NCI-H1105 (cell line): Measurements from ENCODE around the gene CPSF2.
"Not testable (repeated sequence)": the region's sequence is repeated elsewhere in the genome, so short reads cannot be mapped to it uniquely, and the experiment has no call there.

Experiments
- DNase-seq: peaks from one replicate; lab custom pipeline; 2025; lab: John Stamatoyannopoulos, UW

The CPSF2 gene

DNA sequence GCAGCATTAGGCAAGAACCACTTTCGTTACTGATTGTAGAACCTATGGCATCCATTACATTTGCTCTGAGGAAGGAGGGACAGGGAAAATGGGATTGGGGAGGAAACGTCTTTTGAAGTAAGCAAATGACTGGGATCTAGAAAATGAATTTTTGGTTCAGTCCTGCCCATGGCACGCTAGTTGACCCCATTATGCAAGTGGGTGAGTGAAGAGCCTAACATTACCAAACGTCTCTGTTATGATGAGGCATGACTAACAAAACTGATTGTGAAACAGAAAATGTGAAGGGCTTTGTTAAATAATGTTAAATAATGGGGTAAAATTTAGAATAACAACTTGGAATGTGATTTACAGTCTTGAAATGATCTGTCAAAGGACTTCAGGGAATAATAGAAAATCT is 38.9 kb downstream of the CPSF2 start:
- no peak for DNase-seq

DNA sequence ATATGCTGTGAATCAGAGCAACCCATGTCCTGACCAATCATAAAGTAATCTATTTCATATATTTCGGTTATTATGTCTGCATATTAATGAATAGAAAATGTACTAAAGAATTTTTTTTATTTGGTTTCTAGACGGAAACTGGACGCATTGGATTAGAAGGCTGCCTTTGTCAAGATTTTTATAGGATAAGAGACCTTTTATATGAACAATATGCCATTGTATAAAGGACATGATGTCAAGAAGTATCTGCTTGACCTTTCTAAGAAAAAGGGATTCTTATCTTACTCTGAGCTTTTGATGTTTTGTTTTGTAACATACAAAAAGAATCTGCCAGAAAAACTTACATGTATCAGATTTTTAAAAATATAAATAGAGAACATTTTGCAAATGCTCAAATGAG is 39.8 kb downstream of the CPSF2 start:
- no peak for DNase-seq

DNA sequence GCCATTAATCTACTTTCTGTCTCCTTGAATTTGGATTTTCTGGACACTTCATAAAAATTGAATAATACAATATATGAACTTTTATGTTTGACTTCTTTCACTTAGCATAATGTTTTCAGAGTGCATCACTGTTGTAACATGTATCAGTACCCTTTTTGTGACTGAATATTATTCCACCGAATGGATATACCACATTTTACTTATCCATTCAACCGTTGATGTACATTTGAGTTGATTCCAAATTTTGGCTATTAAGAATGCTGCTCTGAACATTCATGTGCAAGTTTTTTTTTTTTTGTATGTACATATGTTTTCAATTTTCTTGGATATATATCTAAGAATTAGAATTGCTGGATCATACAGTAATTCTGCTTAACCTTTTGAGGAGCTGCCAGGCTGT is 43.2 kb downstream of the CPSF2 start:
- DNase-seq: no peak

DNA sequence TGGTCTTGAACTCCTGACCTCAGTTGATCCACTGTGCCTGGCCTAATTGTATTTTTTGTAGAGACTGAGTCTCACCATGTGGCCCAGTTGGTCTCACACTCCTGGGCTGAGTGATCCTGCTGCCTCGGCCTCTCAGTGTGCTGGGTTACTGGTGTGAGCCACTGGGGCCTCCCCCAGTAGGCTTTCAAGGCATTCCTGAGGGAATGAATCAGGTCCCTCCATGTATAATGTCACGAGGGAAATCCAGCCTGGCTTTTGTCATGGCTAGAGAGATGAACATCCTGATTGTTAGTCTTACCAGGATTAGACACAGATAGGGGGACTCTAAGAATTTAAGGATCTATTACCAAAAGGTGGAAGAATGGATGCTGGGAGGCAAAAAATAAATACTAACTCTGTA is 51.9 kb downstream of the CPSF2 start:
- no peak for DNase-seq

DNA sequence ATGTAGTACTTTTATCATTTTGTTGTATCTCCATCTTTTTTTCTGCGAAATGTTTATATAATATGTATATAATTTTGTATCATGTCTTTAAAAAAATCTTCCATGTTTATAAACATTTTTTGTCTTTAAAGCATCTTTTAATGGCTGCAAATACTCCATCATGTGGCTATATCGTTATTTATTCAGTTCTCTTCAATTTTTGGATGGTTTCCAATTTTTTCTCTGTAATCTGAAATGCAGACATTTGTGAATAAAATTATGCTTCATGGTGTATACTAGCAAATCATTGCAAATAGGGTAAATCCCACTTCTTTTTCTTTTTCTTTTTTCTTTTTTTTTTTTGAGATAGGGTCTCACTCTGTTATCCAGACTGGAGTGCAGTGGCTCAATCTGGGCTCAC is 54.0 kb downstream of the CPSF2 start:
- no peak for DNase-seq

DNA sequence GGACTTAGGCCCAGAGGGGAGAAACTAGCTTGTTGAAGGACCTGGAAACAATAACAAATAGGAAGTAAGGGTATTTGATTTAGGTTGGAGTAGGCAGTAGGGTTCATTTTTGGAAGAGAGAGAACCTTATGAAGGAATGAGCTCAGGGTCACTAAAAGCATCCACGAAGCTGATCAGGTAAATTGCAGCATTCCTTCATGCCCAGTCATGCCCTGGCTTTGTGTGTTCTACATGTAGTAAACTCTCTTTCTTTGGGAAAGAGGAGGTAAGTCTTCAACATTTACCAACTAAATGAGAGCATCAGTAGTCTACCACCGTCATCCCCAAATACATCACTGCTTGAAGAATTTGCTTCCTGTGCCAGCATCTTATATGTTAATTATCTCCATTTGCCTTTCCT is 54.7 kb downstream of the CPSF2 start:
- DNase-seq: no peak

DNA sequence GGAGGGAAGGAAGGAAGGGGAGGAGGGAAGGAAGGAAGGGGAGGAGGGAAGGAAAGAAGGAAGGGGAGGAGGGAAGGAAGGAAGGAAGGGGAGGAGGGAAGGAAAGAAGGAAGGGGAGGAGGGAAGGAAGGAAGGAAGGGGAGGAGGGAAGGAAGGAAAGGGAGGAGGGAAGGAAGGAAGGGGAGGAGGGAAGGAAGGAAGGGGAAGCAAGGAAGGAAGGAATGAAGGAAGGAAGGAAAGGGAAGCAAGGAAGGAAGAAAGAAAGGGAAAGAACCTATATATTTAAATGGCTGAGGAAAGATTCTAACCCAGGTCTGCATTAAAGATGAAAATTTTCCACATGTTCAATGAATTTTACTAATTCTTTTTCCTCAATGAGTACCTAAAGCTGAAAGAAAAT is 57.4 kb downstream of the CPSF2 start:
- not testable (repeated sequence) for DNase-seq

DNA sequence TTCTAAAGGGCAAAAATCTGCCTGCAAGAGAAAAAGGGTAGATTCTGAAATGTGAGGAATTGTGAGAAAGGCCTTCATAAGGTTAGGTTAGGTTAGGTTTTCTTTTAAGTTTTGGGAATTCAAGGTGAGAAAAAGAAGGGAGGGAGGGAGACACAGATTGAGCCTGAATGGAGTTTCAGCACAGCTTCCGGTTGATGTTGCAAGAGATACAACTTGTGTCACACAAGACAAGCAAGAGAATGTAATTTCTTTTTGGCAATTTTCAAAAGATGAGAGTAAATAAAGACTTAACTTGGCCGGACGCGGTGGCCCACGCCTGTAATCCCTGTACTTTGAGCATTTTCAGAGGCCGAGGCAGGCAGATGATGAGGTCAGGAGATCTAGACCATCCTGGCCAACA is 63.8 kb downstream of the CPSF2 start:
- no peak for DNase-seq

DNA sequence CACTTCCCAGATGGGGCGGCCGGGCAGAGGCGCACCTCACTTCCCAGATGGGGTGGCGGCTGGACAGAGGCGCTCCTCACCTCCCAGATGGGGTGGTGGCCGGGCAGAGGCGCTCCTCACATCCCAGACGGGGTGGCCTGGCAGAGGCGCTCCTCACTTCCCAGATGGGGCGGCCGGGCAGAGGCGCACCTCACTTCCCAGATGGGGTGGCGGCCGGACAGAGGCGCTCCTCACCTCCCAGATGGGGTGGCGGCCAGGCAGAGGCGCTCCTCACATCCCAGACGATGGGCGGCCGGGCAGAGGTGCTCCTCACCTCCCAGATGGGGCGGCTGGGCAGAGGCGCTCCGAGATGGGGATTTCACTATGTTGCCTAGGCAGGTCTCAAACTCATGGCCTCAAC is 65.8 kb downstream of the CPSF2 start:
- DNase-seq: not testable (repeated sequence)

DNA sequence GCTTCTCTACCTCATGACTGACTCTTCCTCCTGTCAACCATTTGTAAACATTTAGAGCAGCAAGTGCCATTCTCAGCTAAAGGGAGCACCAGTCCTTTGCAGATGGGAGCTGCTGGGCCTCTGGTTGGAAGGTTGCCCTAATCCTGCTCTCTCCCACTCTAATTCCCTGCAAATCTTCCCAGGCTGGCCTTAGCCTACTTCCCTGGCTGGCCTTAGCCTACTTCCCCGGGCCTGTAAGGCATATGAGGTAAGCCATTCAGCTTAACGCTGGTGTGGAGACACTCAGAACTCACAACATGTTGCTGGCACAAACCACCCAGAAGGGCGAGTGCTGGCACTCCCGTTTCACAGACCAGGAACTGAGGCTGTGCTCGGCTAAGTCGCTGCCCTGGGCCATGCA is 69.0 kb downstream of the CPSF2 start:
- no peak for DNase-seq

DNA sequence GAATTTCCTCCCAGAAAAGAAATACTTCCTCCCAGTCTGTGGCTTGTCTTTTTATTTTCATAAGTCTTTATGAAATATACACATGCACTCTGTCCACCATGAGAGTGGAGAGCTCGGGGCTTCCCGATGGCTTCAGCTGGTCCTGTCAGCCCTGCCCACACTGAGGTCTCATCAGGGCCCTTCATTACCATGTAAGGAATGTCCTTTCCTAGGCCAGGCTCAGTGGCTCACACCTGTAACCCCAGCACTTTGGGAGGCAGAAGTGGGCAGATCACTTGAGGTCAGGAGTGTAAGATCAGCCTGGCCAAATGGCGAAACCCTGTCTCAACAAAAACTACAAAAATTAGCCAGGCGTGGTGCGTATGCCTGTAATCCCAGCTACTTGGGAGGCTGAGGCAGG is 77.0 kb downstream of the CPSF2 start:
- DNase-seq: no peak

DNA sequence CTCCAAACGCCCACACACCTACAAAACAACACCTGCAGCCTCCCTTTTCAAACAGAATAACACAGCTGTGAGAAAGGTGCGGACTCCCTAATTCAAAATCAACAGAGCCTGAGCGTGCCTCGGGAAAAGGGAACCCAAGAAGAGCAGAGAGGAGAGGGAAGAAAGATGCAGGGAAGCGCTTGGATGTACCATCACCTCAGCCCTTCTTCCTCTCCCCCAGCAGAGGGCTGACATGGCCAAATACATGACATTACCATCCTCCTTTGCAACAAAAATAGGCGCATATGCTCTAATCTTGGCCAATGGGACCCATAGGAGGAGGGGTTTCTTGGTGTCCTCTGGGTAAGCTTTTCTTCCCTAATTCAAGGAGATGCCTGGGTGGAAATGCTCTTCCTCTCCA is 78.0 kb downstream of the CPSF2 start:
- no peak for DNase-seq

DNA sequence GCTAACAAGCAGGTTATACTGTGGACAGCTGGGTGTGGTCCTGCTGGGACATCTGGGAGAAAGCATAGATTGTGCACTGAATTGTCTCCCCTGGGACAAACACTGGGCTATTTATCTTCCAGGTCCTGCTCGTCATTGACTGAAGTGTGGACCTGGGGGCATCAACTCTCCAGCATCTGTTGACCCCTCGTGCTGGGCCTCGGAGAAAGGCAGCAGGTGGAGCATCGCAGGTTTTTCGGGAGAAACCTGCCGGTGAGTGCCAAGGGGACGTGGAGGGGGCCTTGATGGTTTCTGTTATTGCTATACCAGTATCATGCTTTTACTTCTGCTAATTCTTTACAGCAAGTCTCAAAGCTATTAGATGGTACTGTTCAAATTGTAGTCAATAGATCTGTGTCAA is 81.3 kb downstream of the CPSF2 start:
- no peak for DNase-seq

DNA sequence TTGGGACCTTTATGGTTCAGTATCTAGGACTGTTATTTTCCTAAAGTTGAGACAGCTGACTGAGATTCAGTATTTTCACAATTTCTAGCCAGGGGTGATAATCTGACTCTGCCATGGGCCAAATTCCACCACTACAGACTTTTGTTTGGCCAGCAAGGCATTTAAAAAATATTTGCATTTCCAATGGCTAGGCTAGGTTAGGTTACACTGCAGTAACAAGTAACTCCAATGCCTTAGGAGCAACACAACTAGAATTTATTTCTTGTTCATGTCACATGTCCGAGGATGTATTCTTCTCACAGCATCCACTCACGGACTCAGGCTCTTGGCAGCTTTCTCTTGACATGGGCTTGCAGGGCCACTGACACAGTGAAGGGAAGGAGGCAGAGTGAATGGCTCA is 83.0 kb downstream of the CPSF2 start:
- no peak for DNase-seq

DNA sequence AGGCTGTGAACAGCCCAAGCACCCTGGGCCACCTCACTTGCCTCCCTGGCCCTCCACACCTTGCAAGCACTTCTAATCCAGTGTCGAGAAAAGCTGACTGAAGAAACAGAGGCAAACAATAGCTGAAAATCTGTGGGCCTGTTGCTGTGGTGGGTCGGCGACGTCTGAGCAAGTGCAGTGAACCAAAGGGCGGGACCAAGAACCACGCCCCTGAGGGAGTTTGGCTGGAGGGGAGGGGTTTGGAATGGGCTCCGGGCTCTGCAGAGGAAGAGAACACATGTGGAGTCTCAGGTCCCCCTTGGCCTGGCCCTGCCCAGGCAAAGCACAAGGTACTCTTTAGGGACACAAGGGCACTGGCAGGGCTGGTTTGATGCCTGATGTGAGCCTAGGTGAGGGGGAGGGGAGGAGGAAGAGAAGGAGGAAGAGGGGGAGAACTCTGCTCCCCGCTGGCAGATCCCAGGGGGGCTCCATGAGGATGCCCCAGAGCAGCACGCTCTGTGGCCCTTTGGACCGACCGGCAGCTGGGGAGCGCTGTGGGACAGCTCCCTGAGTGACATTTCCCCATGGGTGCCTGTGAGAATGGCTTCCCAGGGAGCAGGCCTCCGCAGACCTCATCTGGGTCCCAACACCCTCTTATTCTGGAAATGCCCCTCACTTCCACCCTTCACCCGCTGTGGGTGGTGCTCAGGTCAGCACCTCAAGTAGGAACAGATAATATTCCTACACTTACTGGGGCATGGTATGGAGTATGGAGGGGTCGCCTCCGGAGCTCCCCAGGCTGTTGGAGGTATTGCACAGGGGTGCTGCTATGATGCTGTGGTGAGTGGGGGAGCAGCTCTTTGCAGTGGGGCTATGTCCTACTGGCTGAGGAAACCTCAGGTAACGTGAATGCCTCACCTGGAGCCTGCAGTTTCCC is 85.5 kb downstream of the CPSF2 start:
- no peak for DNase-seq

DNA sequence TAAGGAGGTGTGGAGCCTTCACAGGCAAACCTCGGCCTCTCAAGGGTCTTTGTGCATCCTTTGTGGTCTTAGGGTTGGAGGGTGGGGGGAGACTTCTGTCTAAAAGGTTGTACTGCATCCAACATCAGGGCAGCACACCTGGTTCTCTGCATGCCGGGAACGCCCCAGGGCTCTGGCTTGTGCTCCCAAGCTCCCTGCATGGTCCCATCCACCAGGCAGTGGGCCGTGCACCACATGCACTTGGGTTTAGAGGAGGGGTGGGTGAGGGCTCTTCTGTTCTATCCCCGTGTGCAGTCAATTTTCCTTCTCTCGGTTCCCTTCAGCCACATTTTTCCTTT is 86.1 kb downstream of the CPSF2 start:
- DNase-seq: no peak

DNA sequence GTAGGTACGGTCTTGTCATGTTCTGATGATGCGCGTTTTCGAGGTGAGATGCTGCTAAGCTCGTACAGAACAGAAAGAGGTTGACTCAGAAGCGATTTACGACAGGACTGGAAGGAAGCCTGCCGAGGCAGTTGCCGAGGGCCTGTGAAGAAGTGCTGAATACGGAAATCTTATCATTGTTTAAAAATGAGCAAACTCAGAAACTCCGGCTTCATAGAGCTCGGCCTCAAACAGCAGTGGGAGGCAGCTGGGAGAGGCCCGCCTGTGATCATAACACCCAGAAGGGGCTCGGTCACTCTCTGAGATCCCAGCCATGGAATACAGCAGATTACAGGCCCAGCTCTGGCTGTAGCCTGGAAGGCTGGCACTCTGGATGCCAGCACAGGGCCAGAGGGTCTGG is 87.4 kb downstream of the CPSF2 start:
- no peak for DNase-seq

DNA sequence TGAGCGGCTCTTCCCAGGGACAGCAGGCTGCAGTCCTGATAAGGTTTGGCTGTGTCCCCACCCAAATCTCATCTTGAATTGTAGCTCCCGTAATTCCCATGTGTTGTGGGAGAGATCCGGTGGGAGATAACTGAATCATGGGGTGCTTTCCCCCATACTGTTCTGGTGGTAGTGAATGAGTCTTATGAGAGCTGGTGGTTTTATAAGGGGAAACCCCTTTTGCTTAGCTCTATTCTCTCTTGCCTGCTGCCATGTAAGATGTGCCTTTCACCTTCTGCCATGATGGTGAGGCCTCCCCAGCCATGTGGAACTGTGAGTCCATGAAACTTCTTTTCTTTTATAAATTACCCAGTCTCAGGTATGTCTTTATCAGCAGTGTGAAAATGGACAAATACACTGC is 91.4 kb downstream of the CPSF2 start:
- not testable (repeated sequence) for DNase-seq

DNA sequence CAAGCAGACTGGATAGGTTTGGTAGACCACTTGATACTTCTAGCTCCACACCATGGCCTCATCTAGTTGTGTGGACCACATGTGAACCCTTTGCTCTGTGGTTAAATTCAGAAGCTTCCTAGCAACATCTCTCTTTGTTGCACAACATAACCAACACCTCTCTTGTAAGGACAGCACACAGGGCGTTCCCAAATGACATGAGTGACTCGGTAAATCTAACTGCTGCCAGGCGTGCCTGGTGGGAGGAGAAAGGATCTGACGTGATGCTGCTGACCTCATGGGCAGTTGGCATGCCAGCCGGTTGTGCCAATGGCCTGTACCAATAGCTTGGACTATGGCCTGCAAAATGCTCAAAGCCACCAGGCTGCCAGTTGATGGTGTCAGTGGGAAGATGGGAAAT is 93.8 kb downstream of the CPSF2 start:
- DNase-seq: no peak

DNA sequence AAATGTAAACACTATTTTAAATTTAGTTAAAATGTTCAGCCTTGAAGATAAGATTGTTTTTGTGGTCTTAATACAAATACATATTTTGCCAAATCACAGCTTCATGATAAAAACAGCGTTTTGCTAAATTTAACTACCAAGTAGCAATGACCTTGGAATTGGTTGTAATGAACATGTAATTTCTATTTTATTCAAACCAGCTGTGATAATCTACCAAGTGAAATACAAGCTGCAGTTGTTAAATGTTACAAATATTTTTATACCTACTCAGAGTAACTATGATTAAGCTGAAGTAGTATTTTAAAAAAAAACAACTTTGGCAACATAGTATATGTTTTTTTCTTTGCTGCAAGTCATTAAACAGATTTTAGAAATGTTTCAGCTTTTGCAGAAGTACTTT is 96.2 kb downstream of the CPSF2 start:
- DNase-seq: no peak
